ENCODE data around the gene IL31RA.

GRCh38 chr5:55900068-55900467, 48.9 kb downstream of the IL31RA start:
- no peak for TF ChIP-seq CTCF (IDR thresholded peaks at IDR 0.05; ENCODE audit: insufficient read depth, low read depth, low read length)
- TF ChIP-seq EZH2 (IDR thresholded peaks at IDR 0.05; ENCODE audit: insufficient read depth, low read length), result no peak
